NCI-H1092 treated with DMSO at 0.1 percent for 48 hours (cell line): ENCODE measurements around the gene PRR5L.

ENCODE experiments used
- DNase-seq: peaks from one replicate; lab custom pipeline; 2025; lab: John Stamatoyannopoulos, UW

PRR5L gene

GRCh38 chr11:36400766-36401455 lies 104.8 kb downstream of the PRR5L start:
- no peak for DNase-seq

- DNase-seq: no peak
Measured at GRCh38 chr11:36402568-36403170, 106.6 kb downstream of the PRR5L start.

GRCh38 chr11:36403661-36404060 lies 107.6 kb downstream of the PRR5L start:
- no peak for DNase-seq

- DNase-seq: no peak
Measured at GRCh38 chr11:36404831-36405230, 108.7 kb downstream of the PRR5L start.

GRCh38 chr11:36405585-36406367 lies 109.7 kb downstream of the PRR5L start:
- no peak for DNase-seq

GRCh38 chr11:36407356-36407755 lies 111.3 kb downstream of the PRR5L start:
- no peak for DNase-seq

GRCh38 chr11:36408498-36409136 lies 112.5 kb downstream of the PRR5L start:
- DNase-seq: no peak

GRCh38 chr11:36409152-36409816 lies 113.2 kb downstream of the PRR5L start:
- no peak for DNase-seq

- no peak for DNase-seq
Measured at GRCh38 chr11:36411202-36411640, 115.1 kb downstream of the PRR5L start.

- DNase-seq: no peak
Measured at GRCh38 chr11:36412781-36413383, 116.8 kb downstream of the PRR5L start.

- no peak for DNase-seq
Measured at GRCh38 chr11:36417154-36417553, 121.1 kb downstream of the PRR5L start.

GRCh38 chr11:36419791-36420424 lies 123.8 kb downstream of the PRR5L start:
- no peak for DNase-seq

GRCh38 chr11:36421546-36422155 lies 125.6 kb downstream of the PRR5L start:
- no peak for DNase-seq

- no peak for DNase-seq
Measured at GRCh38 chr11:36425561-36426081, 129.5 kb downstream of the PRR5L start.

- DNase-seq: no peak
Measured at GRCh38 chr11:36426226-36426848, 130.2 kb downstream of the PRR5L start.

- DNase-seq: no peak
Measured at GRCh38 chr11:36427079-36427478, 131.0 kb downstream of the PRR5L start.

GRCh38 chr11:36427876-36428275 lies 131.8 kb downstream of the PRR5L start:
- DNase-seq: no peak

- no peak for DNase-seq
Measured at GRCh38 chr11:36431429-36432092, 135.5 kb downstream of the PRR5L start.

- no peak for DNase-seq
Measured at GRCh38 chr11:36432093-36432469, 136.0 kb downstream of the PRR5L start.
